Endothelial cell (in vitro differentiated cells): ENCODE data around the gene NENF. TPM values are rescaled to one million over a fixed set of nuclear protein-coding genes. Genes with fewer than 3 reads are reported as not detected.

Source experiments
- DNase-seq: peaks from one replicate; pipeline ENCODE4 v3.0.0; 2021; ENCODE audit warnings: low spot score
- H3K27ac Mint-ChIP-seq: one replicate; pipeline ENCODE4 v1.8.0; 2021; ENCODE audit warnings: mixed read lengths, inconsistent platforms; ENCODE audit not compliant: unreplicated experiment
- H3K27me3 Mint-ChIP-seq: one replicate; pipeline ENCODE4 v1.8.0; 2021; ENCODE audit warnings: mild to moderate bottlenecking, moderate library complexity, mixed read lengths, inconsistent platforms; ENCODE audit not compliant: unreplicated experiment
- H3K36me3 Mint-ChIP-seq: one replicate; pipeline ENCODE4 v1.8.0; 2021; ENCODE audit warnings: mild to moderate bottlenecking, low read depth, mixed read lengths, inconsistent platforms; ENCODE audit not compliant: unreplicated experiment
- H3K4me1 Mint-ChIP-seq: one replicate; pipeline ENCODE4 v1.8.0; 2021; ENCODE audit warnings: mild to moderate bottlenecking, mixed read lengths, inconsistent platforms; ENCODE audit not compliant: unreplicated experiment
- H3K4me3 Mint-ChIP-seq: one replicate; pipeline ENCODE4 v1.8.0; 2021; ENCODE audit warnings: mild to moderate bottlenecking, mixed read lengths, inconsistent platforms; ENCODE audit not compliant: unreplicated experiment
- H3K9me3 Mint-ChIP-seq: one replicate; pipeline ENCODE4 v1.8.0; 2021; ENCODE audit warnings: mixed read lengths, inconsistent platforms; ENCODE audit not compliant: unreplicated experiment
- CTCF ChIP-seq: fragments of 200-600 bp; sonication (generic); IDR thresholded peaks from one replicate; pipeline ENCODE4 v1.5.0; 2021; ENCODE audit warnings: antibody characterized with exemption; ENCODE audit not compliant: unreplicated experiment
- total RNA-seq: library from RNA; stranded (reverse); fragmentation: NEBNext Ultra II Directional; extraction: Animal tissue kit (Norgen Biotek cat#: 25700); gene quantifications from one replicate; pipeline ENCODE4 v1.2.1, GENCODE V29; 2021; ENCODE audit not compliant: unreplicated experiment

Gene NENF
- total RNA-seq, 1 donor from 2014 or later: 25.6 TPM

GRCh38 chr1:212484701-212485570 is 52.2 kb downstream of the NENF start:
- H3K36me3 Mint-ChIP-seq: no peaks in the 10 kb centered on the region
- no peak overlapping the region for H3K4me3 Mint-ChIP-seq
- H3K4me1 Mint-ChIP-seq: peaks cover 13% of the 10 kb centered on the region
- peaks cover 5% of the 10 kb centered on the region for H3K27me3 Mint-ChIP-seq
- no peak for DNase-seq
- no peak for TF ChIP-seq CTCF
- peak overlapping the region; percentile 42 for H3K27ac Mint-ChIP-seq
- H3K9me3 Mint-ChIP-seq: no peaks in the 10 kb centered on the region

- H3K4me1 Mint-ChIP-seq: peaks cover 13% of the 10 kb centered on the region
- H3K4me3 Mint-ChIP-seq: no peak overlapping the region
- peak overlapping the region; percentile 42 for H3K27ac Mint-ChIP-seq
- no peaks in the 10 kb centered on the region for H3K9me3 Mint-ChIP-seq
- DNase-seq: no peak
- H3K27me3 Mint-ChIP-seq: peaks cover 5% of the 10 kb centered on the region
- H3K36me3 Mint-ChIP-seq: no peaks in the 10 kb centered on the region
- TF ChIP-seq CTCF: no peak
Measured at GRCh38 chr1:212485571-212485912, 52.8 kb downstream of the NENF start.

- Mint-ChIP-seq H3K36me3 (no peaks in the 10 kb centered on the region), H3K27me3 (peaks cover 5% of the 10 kb centered on the region), H3K4me1 (peaks cover 13% of the 10 kb centered on the region), H3K27ac (peak overlapping the region; percentile 53), H3K4me3 (no peak overlapping the region), H3K9me3 (no peaks in the 10 kb centered on the region)
- peak; percentile 37 for DNase-seq
- TF ChIP-seq CTCF: no peak
Measured at GRCh38 chr1:212485913-212486618, 53.3 kb downstream of the NENF start.

- H3K27me3 Mint-ChIP-seq: peaks cover 5% of the 10 kb centered on the region
- DNase-seq: no peak
- peaks cover 13% of the 10 kb centered on the region for H3K4me1 Mint-ChIP-seq
- H3K27ac Mint-ChIP-seq: peak overlapping the region; percentile 53
- no peak for TF ChIP-seq CTCF
- no peaks in the 10 kb centered on the region for H3K36me3 Mint-ChIP-seq
- no peaks in the 10 kb centered on the region for H3K9me3 Mint-ChIP-seq
- H3K4me3 Mint-ChIP-seq: no peak overlapping the region
Measured at GRCh38 chr1:212486619-212486975, 53.9 kb downstream of the NENF start.

GRCh38 chr1:212487286-212487685 is 54.6 kb downstream of the NENF start:
- Mint-ChIP-seq H3K4me1 (peaks cover 13% of the 10 kb centered on the region), H3K27ac (peak overlapping the region; percentile 36), H3K36me3 (no peaks in the 10 kb centered on the region), H3K9me3 (no peaks in the 10 kb centered on the region), H3K4me3 (no peak overlapping the region), H3K27me3 (peaks cover 3% of the 10 kb centered on the region)
- no peak for TF ChIP-seq CTCF
- no peak for DNase-seq
